ENCODE data around the gene ELMOD1.

The ELMOD1 gene

GRCh38 chr11:107646783-107647182, 55.8 kb downstream of the ELMOD1 start:
- no peak for DNase-seq (ENCODE audit: low read depth in 2 of 2)

- DNase-seq (ENCODE audit: low read depth in 2 of 2), result no peak
Observed at GRCh38 chr11:107648242-107648641, 57.3 kb downstream of the ELMOD1 start.

- no peak for DNase-seq (ENCODE audit: low read depth in 2 of 2)
Observed at GRCh38 chr11:107651672-107652071, 60.7 kb downstream of the ELMOD1 start.

- DNase-seq (ENCODE audit: low read depth in 2 of 2), result no peak
Observed at GRCh38 chr11:107653076-107653475, 62.1 kb downstream of the ELMOD1 start.

- no peak for DNase-seq (ENCODE audit: low read depth in 2 of 2)
Observed at GRCh38 chr11:107655602-107656001, 64.7 kb downstream of the ELMOD1 start.

- DNase-seq (ENCODE audit: low read depth in 2 of 2), result no peak
Observed at GRCh38 chr11:107659310-107659709, 68.4 kb downstream of the ELMOD1 start.

GRCh38 chr11:107660066-107660465, 69.1 kb downstream of the ELMOD1 start:
- no peak for DNase-seq (ENCODE audit: low read depth in 2 of 2)

GRCh38 chr11:107661656-107662055, 70.7 kb downstream of the ELMOD1 start:
- no peak for DNase-seq (ENCODE audit: low read depth in 2 of 2)

GRCh38 chr11:107665018-107665417, 74.1 kb downstream of the ELMOD1 start:
- DNase-seq (ENCODE audit: low read depth in 2 of 2), result no peak

GRCh38 chr11:107666911-107667613, 76.1 kb downstream of the ELMOD1 start:
- DNase-seq (ENCODE audit: low read depth in 2 of 2), result no peak

GRCh38 chr11:107669191-107669740, 78.3 kb downstream of the ELMOD1 start:
- no peak for DNase-seq (ENCODE audit: low read depth in 2 of 2)

- no peak for DNase-seq (ENCODE audit: low read depth in 2 of 2)
Observed at GRCh38 chr11:107669893-107670601, 79.1 kb downstream of the ELMOD1 start.

GRCh38 chr11:107675902-107676301, 85.0 kb downstream of the ELMOD1 start:
- no peak for DNase-seq (ENCODE audit: low read depth in 2 of 2)

- DNase-seq (ENCODE audit: low read depth in 2 of 2), result no peak
Observed at GRCh38 chr11:107676336-107677057, 85.5 kb downstream of the ELMOD1 start.

- DNase-seq (ENCODE audit: low read depth in 2 of 2), result no peak
Observed at GRCh38 chr11:107677924-107678631, 87.1 kb downstream of the ELMOD1 start.

GRCh38 chr11:107678632-107678971, 87.7 kb downstream of the ELMOD1 start:
- no peak for DNase-seq (ENCODE audit: low read depth in 2 of 2)

GRCh38 chr11:107679255-107680024, 88.5 kb downstream of the ELMOD1 start:
- DNase-seq (ENCODE audit: low read depth in 2 of 2), result no peak

GRCh38 chr11:107682171-107682570, 91.2 kb downstream of the ELMOD1 start:
- DNase-seq (ENCODE audit: low read depth in 2 of 2), result no peak

GRCh38 chr11:107682572-107682971, 91.6 kb downstream of the ELMOD1 start:
- DNase-seq (ENCODE audit: low read depth in 2 of 2), result no peak

- no peak for DNase-seq (ENCODE audit: low read depth in 2 of 2)
Observed at GRCh38 chr11:107683061-107683460, 92.1 kb downstream of the ELMOD1 start.

GRCh38 chr11:107683807-107684206, 92.9 kb downstream of the ELMOD1 start:
- DNase-seq (ENCODE audit: low read depth in 2 of 2), result no peak

Data from stimulated activated CD4-positive, alpha-beta T cell treated with anti-CD3 and anti-CD28 coated beads, Interleukin-15, amount 100 ng/mL, for 48 hours (primary cell).